Measurements from ENCODE around the gene NAA25.
A peak's percentile ranks its signal among the peaks of the same experiment; 100 is the strongest.
"Not testable (repeated sequence)": the region's sequence is repeated elsewhere in the genome, so short reads cannot be mapped to it uniquely, and the experiment has no call there.

Gene NAA25

DNA sequence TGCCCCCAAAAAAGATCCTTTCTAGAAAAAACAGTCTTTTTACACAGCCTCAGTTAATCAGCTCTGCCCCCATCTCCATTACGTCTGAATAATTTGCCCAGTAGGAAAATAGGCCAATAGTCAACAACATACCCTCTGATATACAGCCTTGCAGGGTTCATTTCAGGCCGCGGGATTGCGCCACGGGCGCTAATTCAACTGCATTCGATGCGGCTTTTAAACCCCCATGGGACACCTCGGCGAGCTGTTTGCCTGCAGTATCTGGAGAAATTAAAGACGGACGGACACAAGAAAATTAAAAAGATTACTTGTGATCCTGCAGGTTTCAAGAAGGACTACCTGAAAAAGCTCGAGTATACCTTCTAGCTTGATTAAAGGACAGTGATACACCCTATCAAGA is 59.2 kb downstream of the NAA25 start:
- DNase-seq, result no peak

DNA sequence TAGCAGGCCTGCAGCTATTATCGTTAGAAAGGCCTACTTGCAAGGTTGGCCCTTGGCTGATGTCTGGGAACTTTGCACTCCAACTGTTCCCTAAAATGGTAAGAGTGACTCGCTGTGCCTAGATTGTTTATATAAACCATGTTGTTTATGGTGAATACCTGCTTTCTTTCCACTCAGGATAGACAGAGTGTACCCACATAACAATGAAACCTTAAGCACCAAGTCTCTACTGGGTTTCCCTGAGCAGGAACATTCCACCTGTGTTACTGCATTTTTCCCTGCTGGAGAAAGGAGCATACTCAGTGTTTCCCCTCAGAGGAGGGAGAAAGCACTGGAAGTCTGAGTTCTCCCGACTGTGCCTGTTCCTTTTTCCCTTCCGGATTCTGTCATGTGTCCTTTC is 62.6 kb downstream of the NAA25 start:
- DNase-seq, result no peak

DNA sequence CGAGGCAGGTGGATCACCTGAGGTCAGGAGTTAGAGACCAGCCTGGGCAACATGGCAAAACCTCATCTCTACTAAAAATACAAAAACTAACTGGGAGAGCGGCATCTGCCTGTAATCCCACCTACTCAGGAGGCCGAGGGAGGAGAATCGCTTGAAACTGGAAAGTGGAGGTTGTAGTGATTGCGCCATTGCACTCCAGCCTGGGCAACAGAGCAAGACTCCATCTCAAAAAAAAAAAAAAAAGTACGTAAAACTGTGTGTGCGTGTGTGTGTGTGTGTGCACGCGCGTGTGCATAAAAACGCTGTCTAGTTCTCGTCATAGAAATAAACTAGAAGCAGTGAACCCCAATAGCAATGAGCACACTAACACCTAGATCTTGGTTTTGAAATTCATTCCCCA is 72.0 kb downstream of the NAA25 start:
- not testable (repeated sequence) for DNase-seq

DNA sequence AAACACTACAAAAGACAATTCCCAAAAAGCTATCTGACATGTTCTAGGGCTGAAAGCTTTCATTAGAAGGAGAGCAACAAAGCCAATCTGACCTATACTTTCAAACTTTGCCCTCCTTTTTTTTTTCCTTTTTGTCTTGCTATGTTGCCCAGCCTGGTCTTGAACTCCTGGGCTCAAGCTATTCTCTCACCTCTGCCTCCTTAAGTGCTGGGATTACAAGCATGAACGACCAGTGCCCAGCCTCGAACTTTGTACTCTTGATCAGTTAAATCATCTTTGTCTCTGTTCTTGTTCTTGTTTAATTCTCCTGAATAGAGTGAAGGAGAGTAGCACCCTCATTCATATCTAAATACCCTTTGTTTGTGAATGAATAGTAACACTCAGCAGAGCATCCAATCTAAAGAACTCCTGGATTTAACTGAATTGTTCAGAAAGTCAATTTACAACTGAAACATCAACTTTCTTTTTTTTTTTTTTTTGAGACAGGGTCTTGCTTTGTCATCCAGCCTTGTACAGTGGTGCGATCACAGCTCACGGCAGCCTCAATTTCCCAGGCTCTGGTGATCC is 73.3 kb downstream of the NAA25 start:
- DNase-seq, result no peak

DNA sequence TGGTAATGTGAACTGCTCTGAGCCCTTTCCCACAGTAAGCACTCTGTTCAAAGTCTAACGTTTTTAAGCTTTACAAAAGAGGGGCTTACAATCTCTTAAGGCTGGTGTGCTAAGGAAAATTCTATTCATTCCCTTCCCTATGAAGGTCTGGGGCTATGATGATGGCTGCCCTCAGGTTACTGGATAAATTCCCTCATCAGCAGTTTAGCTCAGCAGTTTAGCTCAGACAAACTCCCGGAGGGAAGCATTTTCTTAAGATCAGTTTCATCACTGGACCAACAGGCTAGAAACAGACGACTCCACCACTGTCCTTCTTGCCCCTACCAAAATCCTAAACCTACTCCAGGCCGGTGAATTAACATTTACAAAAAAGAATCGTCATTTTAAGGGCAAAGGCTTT is 76.3 kb downstream of the NAA25 start:
- no peak for DNase-seq

DNA sequence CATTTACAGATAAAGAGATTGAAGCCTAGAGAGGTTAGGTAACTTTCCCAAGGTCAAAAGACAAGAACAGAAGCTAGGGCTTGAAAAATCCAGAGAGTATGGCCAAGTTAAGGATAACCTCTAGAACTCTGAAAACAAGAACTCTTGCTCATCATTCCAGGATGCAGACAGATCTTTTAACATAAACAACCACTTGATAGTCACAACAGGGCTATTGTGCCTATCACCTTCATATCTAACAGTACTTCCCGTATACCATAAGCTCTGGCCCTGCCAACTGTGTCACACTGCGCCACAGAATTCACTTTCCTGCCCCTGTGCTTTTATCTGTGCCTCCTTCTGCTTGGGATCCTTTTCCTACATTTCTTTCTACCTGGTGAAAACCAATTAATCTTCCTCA is 77.1 kb downstream of the NAA25 start:
- no peak for DNase-seq

DNA sequence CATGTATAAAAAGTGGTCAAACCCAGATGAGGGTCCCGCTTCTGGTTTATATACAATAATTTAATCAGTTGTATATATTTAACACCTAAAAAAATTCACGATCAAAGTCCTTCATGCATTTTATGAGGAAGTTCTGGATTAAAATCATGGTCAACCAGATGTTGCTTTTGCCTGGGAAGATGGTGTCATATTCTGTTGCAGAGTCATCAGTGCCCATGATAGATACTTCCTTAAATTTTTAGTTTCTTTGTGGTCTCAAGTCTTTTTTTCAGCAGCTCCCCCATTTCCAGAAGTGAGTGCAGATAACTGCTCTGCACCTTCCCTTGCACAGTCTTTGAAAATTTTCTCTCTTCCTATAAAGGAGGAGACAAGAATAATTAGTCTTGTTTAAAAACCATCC is 79.3 kb downstream of the NAA25 start:
- DNase-seq, result peak; percentile 45 to 64 (median 58)

DNA sequence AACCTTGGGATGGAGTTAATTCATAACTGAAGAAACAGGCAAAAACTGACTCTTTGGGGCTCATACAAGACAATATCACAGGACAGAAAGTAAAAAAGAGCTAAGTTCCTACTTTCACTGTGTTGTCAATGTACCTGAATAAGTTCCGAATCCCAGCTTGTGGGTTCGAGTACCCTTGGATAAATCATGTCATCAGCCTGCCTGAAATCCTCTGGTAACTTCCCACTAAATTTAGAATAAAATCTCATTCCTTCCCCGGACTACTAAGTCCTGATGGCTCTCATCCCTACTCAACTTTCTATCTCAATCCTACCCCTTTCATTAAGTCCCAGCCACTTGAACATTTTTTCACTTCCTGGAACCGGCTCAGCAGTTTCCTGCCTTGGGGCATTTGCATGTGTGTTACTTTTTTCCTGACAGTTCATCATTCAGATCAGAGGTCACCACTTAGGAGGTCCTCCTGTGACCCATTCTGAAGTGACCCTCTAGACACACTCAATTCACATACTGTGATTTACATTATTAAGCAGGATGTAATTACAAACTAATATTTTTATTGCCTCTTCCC is 82.7 kb downstream of the NAA25 start:
- peak; percentile 8 to 27 (median 20) for DNase-seq

DNA sequence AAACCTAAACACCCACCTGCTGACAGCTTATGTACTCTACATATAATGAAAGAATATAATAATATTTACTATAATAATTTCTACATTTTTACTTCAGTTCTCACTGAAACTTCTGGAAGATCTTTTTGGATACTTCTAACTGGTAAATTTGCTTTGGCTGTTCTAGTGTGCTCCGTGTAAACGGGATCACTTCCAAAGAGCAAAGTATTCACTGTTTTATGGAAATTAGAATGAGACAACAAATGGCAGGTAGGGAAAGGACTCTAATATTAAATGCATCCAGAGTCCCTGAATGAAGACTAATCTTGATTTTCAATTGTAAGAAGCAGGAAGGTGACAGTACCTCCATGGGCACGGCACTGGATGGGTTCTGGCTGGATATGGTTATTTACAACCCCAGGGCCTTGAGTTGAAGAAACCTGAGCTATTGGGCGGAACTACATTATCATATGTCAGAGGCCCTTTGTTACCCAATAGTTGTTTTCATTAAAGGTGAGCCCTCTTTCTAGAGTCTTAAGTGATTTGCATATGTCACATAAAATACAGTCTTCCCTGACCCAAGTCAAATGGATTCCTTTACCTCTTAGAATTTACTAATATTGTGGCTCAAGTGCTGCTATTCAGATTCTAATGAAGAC is 84.7 kb downstream of the NAA25 start:
- no peak for DNase-seq

DNA sequence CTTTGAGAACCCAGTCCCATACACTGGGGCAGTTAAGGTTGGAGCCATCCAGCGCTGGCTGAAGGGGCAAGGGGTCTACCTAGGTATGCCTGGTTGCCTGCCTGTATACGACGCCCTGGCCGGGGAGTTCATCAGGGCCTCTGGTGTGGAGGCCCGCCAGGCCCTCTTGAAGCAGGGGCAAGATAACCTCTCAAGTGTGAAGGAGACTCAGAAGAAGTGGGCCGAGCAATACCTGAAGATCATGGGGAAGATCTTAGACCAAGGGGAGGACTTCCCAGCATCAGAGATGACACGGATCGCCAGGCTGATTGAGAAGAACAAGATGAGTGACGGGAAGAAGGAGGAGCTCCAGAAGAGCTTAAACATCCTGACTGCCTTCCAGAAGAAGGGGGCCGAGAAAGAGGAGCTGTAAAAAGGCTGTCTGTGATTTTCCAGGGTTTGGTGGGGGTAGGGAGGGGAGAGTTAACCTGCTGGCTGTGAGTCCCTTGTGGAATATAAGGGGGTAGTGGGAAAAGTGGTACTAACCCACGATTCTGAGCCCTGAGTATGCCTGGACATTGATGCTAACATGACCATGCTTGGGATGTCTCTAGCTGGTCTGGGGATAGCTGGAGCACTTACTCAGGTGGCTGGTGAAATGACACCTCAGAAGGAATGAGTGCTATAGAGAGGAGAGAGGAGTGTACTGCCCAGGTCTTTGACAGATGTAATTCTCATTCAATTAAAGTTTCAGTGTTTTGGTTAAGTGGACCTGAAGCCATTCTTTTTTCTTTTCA is 86.2 kb downstream of the NAA25 start:
- DNase-seq, result no peak

DNA sequence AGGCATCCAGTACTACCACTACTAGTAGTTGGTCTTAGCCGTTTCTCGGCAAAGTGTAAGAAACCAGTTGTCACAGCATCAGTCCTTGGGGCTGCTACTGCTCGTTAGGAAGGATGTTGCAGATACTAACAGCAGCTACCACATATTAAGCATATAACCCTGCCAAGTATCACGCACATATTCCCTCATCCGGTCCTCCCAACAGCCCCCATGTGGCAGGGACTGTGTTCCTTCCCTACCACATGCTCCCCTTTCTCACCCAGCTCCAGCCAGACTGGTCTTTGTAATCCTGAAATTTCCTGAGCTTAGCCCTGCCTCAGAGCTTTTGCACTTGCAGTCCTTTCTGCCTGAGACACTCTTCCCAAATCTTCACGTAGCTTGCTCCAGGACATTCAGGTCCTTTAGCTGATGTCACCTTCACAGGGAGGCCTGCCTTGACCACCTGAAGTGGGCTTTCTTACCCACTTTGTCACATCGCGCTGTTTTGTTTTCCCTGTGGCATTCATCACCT is 87.6 kb downstream of the NAA25 start:
- DNase-seq, result no peak

DNA sequence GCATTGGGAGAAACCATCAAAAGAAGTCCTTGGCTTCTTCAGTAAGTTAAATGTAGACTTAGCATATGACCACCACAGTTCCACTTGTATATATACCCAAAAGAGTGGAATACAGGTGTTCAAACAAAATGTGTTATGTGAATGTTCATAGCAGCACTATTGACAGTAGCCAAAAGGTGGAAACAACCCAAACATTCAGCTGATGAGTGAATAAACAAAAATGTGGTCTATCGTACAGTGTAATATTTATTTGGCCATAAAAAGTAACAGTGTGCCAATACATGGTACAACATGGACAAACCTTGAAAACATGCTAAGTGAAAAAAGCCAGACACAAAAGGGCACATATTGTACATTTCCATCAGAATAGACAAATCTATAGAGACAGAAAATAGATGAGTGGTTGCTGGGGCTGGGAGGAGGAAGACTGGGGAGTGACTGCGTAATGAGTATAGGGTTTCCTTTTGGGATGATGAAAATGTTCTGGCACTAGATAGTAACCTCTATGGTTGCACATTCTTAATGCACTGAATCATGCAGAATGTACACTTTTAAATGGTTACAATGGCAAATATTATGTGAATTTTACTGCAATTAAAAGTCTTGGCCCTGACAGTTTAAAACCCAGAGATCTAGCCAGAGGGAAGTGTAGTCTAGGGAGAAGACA is 89.9 kb downstream of the NAA25 start:
- no peak for DNase-seq

DNA sequence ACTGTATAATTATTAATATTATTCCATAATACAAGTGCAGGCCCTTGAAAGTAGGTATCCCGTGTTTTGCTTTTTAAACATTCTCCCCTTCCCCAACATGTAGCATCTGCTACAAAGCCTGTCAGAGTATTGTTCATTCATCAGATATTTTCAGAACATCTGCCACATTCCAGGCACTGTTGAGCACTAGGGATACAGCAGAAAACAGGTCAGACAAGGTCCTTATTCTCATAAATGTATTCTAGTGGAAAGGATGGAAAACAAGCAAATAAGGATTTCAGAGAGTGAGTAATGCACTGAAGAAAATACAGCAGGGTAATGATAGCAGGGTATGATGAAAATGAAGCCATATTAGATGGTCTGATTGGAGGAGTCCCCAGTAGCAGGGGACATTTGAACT is 91.5 kb downstream of the NAA25 start:
- DNase-seq, result no peak

DNA sequence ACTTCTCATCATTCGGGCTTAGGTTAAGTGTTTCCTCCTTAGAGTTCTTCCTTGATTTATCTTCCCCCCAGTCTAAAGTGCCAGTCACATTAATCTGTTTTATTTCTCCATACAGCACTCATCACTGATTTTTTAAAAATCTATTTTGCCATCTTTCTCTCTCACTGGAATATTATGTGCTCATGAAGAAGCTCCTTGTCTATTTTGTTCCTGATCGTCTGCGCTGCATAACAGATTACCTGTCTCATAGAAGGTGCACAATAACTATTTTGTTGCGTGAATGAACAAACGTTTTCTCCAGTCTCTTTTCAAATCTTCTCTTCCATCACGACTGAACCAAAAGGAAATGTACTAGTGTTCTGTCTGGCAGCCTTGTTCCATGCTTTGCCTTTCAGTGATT is 92.6 kb downstream of the NAA25 start:
- DNase-seq, result no peak

DNA sequence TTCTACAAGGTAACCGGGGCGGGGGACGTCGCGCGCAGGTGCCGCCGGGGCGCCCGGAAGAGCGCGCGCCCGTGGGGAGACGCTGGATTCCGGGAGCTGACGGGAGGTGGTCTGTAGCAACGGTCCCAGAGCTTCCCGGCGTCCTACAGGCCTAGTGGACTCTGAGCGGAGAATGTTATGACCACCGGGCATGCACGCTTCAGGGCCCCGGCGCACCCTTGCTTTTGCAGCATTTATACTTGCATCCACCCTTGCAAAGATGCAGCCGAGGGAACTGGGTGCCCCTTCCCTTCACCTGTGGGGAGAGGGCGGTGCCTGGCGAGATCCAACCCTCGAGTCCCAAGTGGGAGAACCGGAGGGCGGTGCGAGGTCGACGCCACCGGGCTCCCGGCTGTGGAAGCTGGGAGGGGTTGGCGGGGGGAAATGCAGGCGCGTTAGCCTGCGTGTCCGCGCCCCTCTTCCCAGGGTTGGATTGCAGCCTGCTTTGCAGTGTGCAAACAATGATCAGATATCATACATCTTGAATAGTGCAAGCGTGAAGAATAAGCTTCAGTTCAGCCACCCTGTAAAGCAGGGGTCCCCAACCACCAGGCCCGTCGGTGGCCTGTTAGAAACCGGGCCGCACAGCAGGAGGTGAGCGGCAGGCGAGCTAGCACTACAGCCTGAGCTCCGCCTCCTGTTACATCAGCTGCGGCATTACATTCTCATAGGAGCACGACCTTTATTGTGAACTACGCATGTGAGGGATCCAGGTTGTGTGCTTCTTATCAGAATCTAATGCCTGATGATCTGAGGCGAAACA is 94.8 kb downstream of the NAA25 start:
- DNase-seq, result peak; percentile 42 to 57 (median 56)

DNA sequence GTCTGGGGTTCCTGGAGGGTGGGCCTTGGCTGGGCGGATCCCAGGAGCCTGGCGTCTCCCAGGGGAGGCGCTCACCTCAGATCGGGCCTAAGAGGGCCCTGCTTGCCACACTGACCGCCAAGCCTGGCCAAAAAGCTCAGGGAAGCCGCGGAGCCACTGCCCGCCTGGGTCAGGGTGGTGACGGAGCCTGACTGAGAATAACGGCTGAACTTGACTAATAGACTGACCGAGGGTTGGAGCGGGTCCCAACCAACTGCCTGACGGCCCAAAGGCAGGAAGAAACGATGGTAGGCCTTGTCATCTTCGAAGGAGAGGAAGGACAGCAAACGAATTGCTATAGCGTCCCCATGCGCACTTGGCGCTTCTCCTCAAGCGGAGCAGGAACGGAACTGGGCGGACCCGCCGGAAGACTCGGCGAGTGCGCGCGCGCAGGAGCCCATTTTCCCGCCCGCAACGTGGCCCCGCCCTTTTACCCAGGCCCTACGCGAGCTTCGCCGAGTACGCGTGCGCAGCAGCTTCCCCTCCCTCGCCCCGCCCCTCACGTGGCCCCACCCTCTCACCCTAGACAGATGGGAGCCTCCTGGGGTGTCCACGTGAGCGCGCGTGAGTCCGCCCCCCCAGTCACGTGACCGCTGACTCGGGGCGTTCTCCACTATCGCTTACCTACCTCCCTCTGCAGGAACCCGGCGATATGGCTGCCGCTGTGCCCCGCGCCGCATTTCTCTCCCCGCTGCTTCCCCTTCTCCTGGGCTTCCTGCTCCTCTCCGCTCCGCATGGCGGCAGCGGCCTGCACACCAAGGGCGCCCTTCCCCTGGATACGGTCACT is 95.6 kb downstream of the NAA25 start, which contains the start of the genes ERP29 and TMEM116:
ERP29 (plus strand) TSS at position 652 of the 826 bp plus-strand sequence; CDS start at position 692, 40 bp downstream.
TMEM116 (minus strand) TSS at position 391 of the 826 bp plus-strand sequence. CDS start 7,895 bp downstream, outside the sequence.
- peak; percentile 98 to 100 (median 99) for DNase-seq

DNA sequence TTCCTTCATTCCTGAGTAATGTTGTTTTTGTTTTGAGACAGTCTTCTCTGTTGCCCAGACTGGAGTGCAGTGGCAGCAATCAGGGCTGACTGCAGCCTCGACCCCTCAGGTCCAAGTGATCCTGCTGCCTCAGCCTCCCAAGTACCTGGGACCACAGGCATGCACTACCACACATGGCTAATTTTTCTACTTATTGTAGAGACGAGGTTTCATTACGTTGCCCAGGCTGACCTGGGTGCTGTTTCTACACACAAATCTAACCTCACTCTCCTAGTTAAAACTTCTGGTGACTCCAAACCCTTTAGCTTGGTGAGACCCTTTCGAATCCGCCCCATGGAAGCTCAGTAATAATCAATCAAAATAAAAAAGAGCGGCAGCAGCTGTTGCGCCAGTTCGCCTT is 96.9 kb downstream of the NAA25 start:
- no peak for DNase-seq

DNA sequence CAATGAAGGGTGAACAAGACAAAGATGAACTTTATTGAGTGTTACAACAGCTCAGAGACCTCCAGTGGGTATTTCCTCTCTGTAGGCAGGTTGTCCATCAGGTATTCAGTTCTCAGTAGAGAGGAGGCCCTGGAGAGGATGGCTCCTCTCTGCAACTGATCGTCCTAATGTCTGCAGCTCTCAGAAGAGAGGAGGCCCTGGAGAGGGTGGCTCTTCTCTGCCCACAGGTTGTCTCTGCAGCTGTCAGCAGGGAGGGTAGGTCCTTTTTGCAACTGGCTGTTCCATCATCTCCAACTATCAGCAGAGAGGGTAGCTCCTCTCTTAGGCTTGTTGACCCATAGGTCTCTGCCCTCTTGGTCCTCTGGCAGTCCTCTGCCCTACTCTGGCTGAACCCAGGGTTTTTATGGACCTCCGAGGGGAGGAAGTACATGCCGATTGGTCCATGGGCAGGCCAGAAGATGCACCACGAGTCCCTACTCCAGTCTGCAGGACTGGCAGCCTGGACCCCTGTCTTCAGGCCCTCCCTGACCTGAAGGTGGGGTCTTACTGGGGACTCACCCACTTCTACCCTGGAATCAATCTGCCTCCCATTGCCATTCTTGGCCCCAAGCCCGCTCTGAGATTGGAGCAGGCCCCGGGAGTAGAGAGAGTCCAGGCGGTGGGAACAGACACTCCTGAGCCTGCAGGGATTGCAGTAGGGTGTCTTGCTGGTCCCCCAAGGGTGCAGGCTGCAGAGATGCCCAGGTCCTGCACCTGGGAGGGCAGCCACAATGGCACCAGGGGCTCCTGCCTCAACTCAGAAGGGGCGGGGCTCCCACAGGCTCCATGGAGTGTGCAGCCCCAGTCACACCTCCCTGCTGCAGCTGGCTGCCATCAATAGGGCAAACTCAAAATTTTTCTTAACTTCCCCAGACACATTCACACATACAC is 97.9 kb downstream of the NAA25 start:
- no peak for DNase-seq

DNA sequence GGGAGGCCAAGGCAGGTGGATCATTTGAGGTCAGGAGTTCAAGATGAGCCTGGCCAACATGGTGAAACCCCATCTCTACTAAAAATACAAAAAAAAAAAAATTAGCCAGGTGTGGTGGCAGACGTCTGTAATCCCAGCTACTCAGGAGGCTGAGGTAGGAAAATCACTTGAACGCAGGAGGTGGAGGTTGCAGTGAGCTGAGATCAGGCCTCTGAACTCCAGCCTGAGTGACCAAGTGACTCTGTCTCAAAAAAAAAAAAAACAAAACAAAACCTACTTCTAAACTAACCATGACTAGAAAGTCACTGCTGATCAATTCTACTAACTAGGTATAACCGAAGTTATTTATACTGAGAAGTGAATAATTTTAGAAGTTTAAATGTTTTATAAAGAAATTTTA is 99.0 kb downstream of the NAA25 start:
- DNase-seq, result not testable (repeated sequence)

DNA sequence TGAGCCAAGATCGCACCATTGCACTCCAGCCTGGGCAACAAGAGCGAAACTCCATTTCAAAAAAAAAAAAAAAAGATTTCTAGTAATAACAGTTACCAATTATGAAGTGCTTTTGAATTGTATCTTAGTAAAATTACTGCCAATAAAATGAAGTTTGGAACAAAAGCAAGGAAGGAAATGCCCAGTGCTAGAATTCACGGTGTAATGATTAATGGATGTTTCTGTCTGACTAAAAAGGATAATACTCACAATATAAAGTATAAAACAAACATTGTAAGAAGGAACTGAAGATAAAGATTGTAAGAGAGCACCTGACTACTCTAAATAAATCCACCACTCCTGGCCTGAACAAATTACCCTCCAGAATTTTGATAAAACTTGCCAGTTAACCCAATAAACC is 99.7 kb downstream of the NAA25 start:
- no peak for DNase-seq
